ENCODE measurements around the gene CNTN4.
A peak's percentile ranks its signal among the peaks of the same experiment; 100 is the strongest.
"Not testable (repeated sequence)": the region's sequence is repeated elsewhere in the genome, so short reads cannot be mapped to it uniquely, and the experiment has no call there.

Gene CNTN4

GRCh38 chr3:2714834-2715233, 616.2 kb downstream of the CNTN4 start:
- DNase-seq = peak; percentile 26

GRCh38 chr3:2727101-2727500, 628.4 kb downstream of the CNTN4 start:
- DNase-seq = no peak

- DNase-seq = peak; percentile 90
Observed at GRCh38 chr3:2727610-2728318, 629.1 kb downstream of the CNTN4 start.

- no peak for DNase-seq
Observed at GRCh38 chr3:2731843-2732242, 633.2 kb downstream of the CNTN4 start.

- peak; percentile 23 for DNase-seq
Observed at GRCh38 chr3:2735392-2735894, 636.8 kb downstream of the CNTN4 start.

GRCh38 chr3:2741516-2741915, 642.9 kb downstream of the CNTN4 start:
- no peak for DNase-seq

- peak; percentile 13 for DNase-seq
Observed at GRCh38 chr3:2765002-2765579, 666.4 kb downstream of the CNTN4 start.

- no peak for DNase-seq
Observed at GRCh38 chr3:2770451-2770850, 671.8 kb downstream of the CNTN4 start.

GRCh38 chr3:2771193-2771592, 672.5 kb downstream of the CNTN4 start:
- no peak for DNase-seq

- DNase-seq = no peak
Observed at GRCh38 chr3:2771741-2772140, 673.1 kb downstream of the CNTN4 start.

GRCh38 chr3:2772803-2773202, 674.1 kb downstream of the CNTN4 start:
- DNase-seq = no peak

GRCh38 chr3:2774481-2775249, 676.0 kb downstream of the CNTN4 start:
- no peak for DNase-seq

- no peak for DNase-seq
Observed at GRCh38 chr3:2783261-2783660, 684.6 kb downstream of the CNTN4 start.

GRCh38 chr3:2784627-2785026, 686.0 kb downstream of the CNTN4 start:
- DNase-seq = no peak

GRCh38 chr3:2790266-2790815, 691.7 kb downstream of the CNTN4 start:
- DNase-seq = no peak

GRCh38 chr3:2792432-2792831, 693.8 kb downstream of the CNTN4 start:
- DNase-seq = no peak

- DNase-seq = no peak
Observed at GRCh38 chr3:2793987-2794386, 695.3 kb downstream of the CNTN4 start.

- DNase-seq = no peak
Observed at GRCh38 chr3:2802429-2802828, 703.8 kb downstream of the CNTN4 start.

GRCh38 chr3:2807514-2807913, 708.8 kb downstream of the CNTN4 start:
- DNase-seq = no peak

GRCh38 chr3:2810723-2811122, 712.1 kb downstream of the CNTN4 start:
- DNase-seq = no peak

GRCh38 chr3:2819571-2819970, 720.9 kb downstream of the CNTN4 start:
- DNase-seq = no peak

GRCh38 chr3:2820982-2821381, 722.3 kb downstream of the CNTN4 start:
- DNase-seq = not testable (repeated sequence)

GRCh38 chr3:2822611-2823010, 723.9 kb downstream of the CNTN4 start:
- no peak for DNase-seq

- DNase-seq = no peak
Observed at GRCh38 chr3:2823031-2823430, 724.4 kb downstream of the CNTN4 start.

All from DMS153 (cell line).